ENCODE results near the gene PHKA1.
"Not testable (repeated sequence)": the region's sequence is repeated elsewhere in the genome, so short reads cannot be mapped to it uniquely, and the experiment has no call there.

- TF ChIP-seq CTCF, POLR2A (IDR thresholded peaks at IDR 0.05): not testable (repeated sequence)
Measured at GRCh38 chrX:72745546-72745945, 31.4 kb upstream of the PHKA1 start.
